ENCODE data around the gene LILRA6. TPM values are rescaled to one million over a fixed set of nuclear protein-coding genes. Genes with fewer than 3 reads are reported as not detected.

Gene LILRA6
- total RNA-seq, 1 experiment from 2014 or later = not detected

- Mint-ChIP-seq H3K27ac (ENCODE audit: unreplicated experiment) (peak overlapping the region; percentile 78), H3K36me3 (ENCODE audit: insufficient read depth, unreplicated experiment) (peaks cover 88% of the 10 kb centered on the region), H3K9me3 (ENCODE audit: unreplicated experiment) (no peaks in the 10 kb centered on the region), H3K4me1 (ENCODE audit: low read depth, unreplicated experiment) (peaks cover 41% of the 10 kb centered on the region), H3K4me3 (ENCODE audit: unreplicated experiment) (peak overlapping the region; percentile 45), H3K27me3 (ENCODE audit: insufficient read depth, unreplicated experiment) (no peaks in the 10 kb centered on the region)
- Histone ChIP-seq H3K27me3 (replicated peaks; ENCODE audit: control insufficient read depth, insufficient read depth, low read length) (no peaks in the 10 kb centered on the region), H3K36me3 (ENCODE audit: control insufficient read depth, insufficient read depth, low read length) (peaks cover 12% of the 10 kb centered on the region), H3K4me1 (peaks cover 65% of the 10 kb centered on the region), H3K9me3 (no peaks in the 10 kb centered on the region), H3K4me3 (ENCODE audit: low read depth, low read length) (no peak overlapping the region)
- intact Hi-C loops (cut with micrococcal nuclease; ENCODE audit: unreplicated experiment) = loop anchor here (2.0 kb wide), 2 partner anchors 21 to 37 kb away; partner anchors contain the start of gene TMC4
- DNase-seq = peak; percentile 70 to 79
- ChIA-PET CTCF (interaction anchor here (0.7 to 0.9 kb wide), 2 partner anchors 42 to 56 kb away, joined by 3 read pairs; no protein-coding TSS in a partner anchor), POLR2A (interaction anchor here (0.6 to 3.1 kb wide), 6 partner anchors 9 to 758 kb away, joined by 3 to 19 read pairs (median 5); partner anchors contain the start of genes LENG1 and MBOAT7)
- TF ChIP-seq CTCF (IDR thresholded peaks at IDR 0.05; ENCODE audit: insufficient read depth in 1 of 2, low read depth in 1 of 2, low read length in 1 of 2, severe bottlenecking in 1 of 2, unreplicated experiment in 1 of 2) = no peak
- no TSS peak for BruUV-seq (replicated peaks)
These were observed 32.6 kb downstream of the LILRA6 start for GRCh38 chr19:54209811-54210494.

- H3K27me3 Mint-ChIP-seq (ENCODE audit: insufficient read depth, unreplicated experiment) = no peaks in the 10 kb centered on the region
- intact Hi-C loops (cut with micrococcal nuclease; ENCODE audit: unreplicated experiment) = loop anchor here (2.0 kb wide), 1 partner anchor 36 kb away; the partner anchor contains the start of gene TMC4
- peaks cover 72% of the 10 kb centered on the region for H3K4me1 ChIP-seq
- H3K27ac Mint-ChIP-seq (ENCODE audit: unreplicated experiment) = peak overlapping the region; percentile 78
- H3K4me3 ChIP-seq (ENCODE audit: low read depth, low read length) = no peak overlapping the region
- H3K4me3 Mint-ChIP-seq (ENCODE audit: unreplicated experiment) = peak overlapping the region; percentile 45
- DNase-seq = peak; percentile 43 to 65
- H3K4me1 Mint-ChIP-seq (ENCODE audit: low read depth, unreplicated experiment) = peaks cover 48% of the 10 kb centered on the region
- H3K27me3 ChIP-seq (replicated peaks; ENCODE audit: control insufficient read depth, insufficient read depth, low read length) = no peaks in the 10 kb centered on the region
- H3K9me3 Mint-ChIP-seq (ENCODE audit: unreplicated experiment) = no peaks in the 10 kb centered on the region
- peaks cover 13% of the 10 kb centered on the region for H3K36me3 ChIP-seq (ENCODE audit: control insufficient read depth, insufficient read depth, low read length)
- BruUV-seq (replicated peaks) = no TSS peak
- no peaks in the 10 kb centered on the region for H3K9me3 ChIP-seq
- peaks cover 93% of the 10 kb centered on the region for H3K36me3 Mint-ChIP-seq (ENCODE audit: insufficient read depth, unreplicated experiment)
- POLR2A ChIA-PET = interaction anchor here (1.0 to 4.8 kb wide), 5 partner anchors 8 to 50 kb away, joined by 3 to 36 read pairs (median 7); partner anchors contain the start of genes LENG1, MBOAT7 and TSEN34
- TF ChIP-seq CTCF (IDR thresholded peaks at IDR 0.05; ENCODE audit: insufficient read depth in 1 of 2, low read depth in 1 of 2, low read length in 1 of 2, severe bottlenecking in 1 of 2, unreplicated experiment in 1 of 2) = no peak
- CTCF ChIA-PET = interaction anchor here (0.9 kb wide), 1 partner anchor 57 kb away, joined by 3 read pairs; no protein-coding TSS in a partner anchor
These were observed 33.4 kb downstream of the LILRA6 start for GRCh38 chr19:54209058-54209810.

GRCh38 chr19:54208784-54209057, 33.9 kb downstream of the LILRA6 start:
- Mint-ChIP-seq H3K36me3 (ENCODE audit: insufficient read depth, unreplicated experiment) (peaks cover 99% of the 10 kb centered on the region), H3K27ac (ENCODE audit: unreplicated experiment) (peak overlapping the region; percentile 78), H3K4me3 (ENCODE audit: unreplicated experiment) (peak overlapping the region; percentile 45), H3K9me3 (ENCODE audit: unreplicated experiment) (no peaks in the 10 kb centered on the region), H3K4me1 (ENCODE audit: low read depth, unreplicated experiment) (peaks cover 48% of the 10 kb centered on the region), H3K27me3 (ENCODE audit: insufficient read depth, unreplicated experiment) (no peaks in the 10 kb centered on the region)
- H3K9me3 ChIP-seq = no peaks in the 10 kb centered on the region
- BruUV-seq (replicated peaks) = no TSS peak
- H3K4me1 ChIP-seq = peaks cover 76% of the 10 kb centered on the region
- H3K27me3 ChIP-seq (replicated peaks; ENCODE audit: control insufficient read depth, insufficient read depth, low read length) = no peaks in the 10 kb centered on the region
- CTCF ChIA-PET = no interaction called here
- peaks cover 15% of the 10 kb centered on the region for H3K36me3 ChIP-seq (ENCODE audit: control insufficient read depth, insufficient read depth, low read length)
- POLR2A ChIA-PET = interaction anchor here (1.1 to 4.8 kb wide), 3 partner anchors 7 to 36 kb away, joined by 3 to 36 read pairs (median 7); partner anchors contain the start of genes MBOAT7, TMC4 and TSEN34
- no peak for DNase-seq
- no peak for TF ChIP-seq CTCF (IDR thresholded peaks at IDR 0.05; ENCODE audit: insufficient read depth in 1 of 2, low read depth in 1 of 2, low read length in 1 of 2, severe bottlenecking in 1 of 2, unreplicated experiment in 1 of 2)
- no peak overlapping the region for H3K4me3 ChIP-seq (ENCODE audit: low read depth, low read length)
- intact Hi-C loops (cut with micrococcal nuclease; ENCODE audit: unreplicated experiment) = loop anchor here (2.0 kb wide), 1 partner anchor 36 kb away; the partner anchor contains the start of gene TMC4

Measured in Caco-2 (cell line).